HG02759 (cell line): ENCODE data around the gene DDX10.
"Not testable (repeated sequence)": the region's sequence is repeated elsewhere in the genome, so short reads cannot be mapped to it uniquely, and the experiment has no call there.

Source experiments
- ATAC-seq: cut with Tn5 transposase; IDR thresholded peaks from one replicate; pipeline ENCODE4 v1.9.1; 2021; ENCODE audit warnings: mild to moderate bottlenecking, moderate library complexity; ENCODE audit not compliant: unreplicated experiment

Gene DDX10

GRCh38 chr11:108766596-108767173, 101.8 kb downstream of the DDX10 start:
- no peak for ATAC-seq

GRCh38 chr11:108768370-108768769, 103.5 kb downstream of the DDX10 start:
- ATAC-seq: no peak

GRCh38 chr11:108768964-108769363, 104.1 kb downstream of the DDX10 start:
- ATAC-seq: no peak

DNA sequence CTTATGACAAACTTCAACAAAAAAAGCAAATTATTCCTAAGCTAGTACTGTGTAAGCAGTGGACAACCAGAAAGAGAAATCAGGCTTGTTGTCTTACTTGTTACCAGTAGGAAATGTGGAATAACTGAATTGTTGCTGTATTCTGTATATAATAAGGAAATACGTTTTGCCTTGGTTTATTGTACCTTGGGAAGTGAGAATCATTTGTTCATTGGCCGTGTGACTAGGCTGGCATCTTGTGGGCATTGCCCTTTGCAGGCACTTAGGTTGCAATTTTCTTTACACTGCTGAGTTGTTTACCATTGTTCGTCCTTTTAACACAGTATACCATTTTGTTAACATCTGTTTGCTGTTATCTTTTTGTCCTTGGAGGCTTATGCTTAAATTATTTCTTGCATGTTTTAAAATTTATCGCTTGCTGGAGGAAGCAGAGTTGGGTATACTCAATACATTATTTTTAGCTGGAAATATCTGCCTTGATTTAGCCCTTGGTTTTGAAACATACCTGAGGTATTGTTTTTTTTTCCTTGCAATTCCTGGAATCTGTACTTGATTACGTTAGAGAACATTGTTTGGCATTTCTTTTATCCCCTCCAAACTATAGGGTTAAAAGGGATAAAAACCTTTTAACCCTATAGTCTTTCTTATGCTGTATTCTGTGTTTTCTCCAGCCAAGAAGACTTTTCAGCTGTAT, 109.3 kb downstream of the DDX10 start:
- no peak for ATAC-seq

- ATAC-seq: no peak
Measured at GRCh38 chr11:108775324-108775723, 110.5 kb downstream of the DDX10 start.

DNA sequence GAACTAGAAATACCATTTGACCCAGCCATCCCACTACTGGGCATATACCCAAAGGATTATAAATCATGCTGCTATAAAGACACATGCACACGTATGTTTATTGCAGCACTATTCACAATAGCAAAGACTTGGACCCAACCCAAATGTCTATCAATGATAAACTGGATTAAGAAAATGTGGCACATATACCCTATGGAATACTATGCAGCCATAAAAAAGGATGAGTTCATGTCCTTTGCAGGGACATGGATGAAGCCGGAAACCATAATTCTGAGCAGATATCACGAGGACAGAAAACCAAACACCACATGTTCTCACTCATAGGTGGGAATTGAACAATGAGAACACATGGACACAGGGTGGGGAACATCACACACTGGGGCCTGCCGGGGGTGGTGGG, 114.3 kb downstream of the DDX10 start:
- ATAC-seq: not testable (repeated sequence)

DNA sequence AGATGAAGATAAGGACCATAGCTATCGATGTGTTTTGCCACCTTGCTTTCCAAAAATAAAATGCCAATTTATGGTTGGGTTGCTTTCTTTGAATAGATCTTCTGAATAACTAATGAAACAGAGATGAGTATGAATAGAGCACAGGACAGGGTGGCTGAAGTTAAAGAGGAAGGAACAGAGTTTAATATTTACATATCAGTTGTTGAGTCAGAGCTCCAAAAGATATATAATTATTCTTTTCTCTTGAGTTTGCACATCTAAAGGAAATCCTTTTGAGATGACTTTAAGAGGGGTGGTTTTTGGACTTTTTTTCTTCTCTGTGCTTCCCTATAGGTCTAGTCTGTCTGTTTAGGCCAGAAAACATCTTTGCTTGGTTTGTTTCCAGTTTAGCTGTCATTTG, 115.2 kb downstream of the DDX10 start:
- ATAC-seq: no peak

GRCh38 chr11:108781946-108782345, 117.1 kb downstream of the DDX10 start:
- no peak for ATAC-seq

GRCh38 chr11:108786281-108786990, 121.6 kb downstream of the DDX10 start:
- ATAC-seq: no peak

GRCh38 chr11:108787105-108787504, 122.2 kb downstream of the DDX10 start:
- ATAC-seq: no peak

- ATAC-seq: peak; percentile 56
Measured at GRCh38 chr11:108788565-108789199, 123.8 kb downstream of the DDX10 start.

DNA sequence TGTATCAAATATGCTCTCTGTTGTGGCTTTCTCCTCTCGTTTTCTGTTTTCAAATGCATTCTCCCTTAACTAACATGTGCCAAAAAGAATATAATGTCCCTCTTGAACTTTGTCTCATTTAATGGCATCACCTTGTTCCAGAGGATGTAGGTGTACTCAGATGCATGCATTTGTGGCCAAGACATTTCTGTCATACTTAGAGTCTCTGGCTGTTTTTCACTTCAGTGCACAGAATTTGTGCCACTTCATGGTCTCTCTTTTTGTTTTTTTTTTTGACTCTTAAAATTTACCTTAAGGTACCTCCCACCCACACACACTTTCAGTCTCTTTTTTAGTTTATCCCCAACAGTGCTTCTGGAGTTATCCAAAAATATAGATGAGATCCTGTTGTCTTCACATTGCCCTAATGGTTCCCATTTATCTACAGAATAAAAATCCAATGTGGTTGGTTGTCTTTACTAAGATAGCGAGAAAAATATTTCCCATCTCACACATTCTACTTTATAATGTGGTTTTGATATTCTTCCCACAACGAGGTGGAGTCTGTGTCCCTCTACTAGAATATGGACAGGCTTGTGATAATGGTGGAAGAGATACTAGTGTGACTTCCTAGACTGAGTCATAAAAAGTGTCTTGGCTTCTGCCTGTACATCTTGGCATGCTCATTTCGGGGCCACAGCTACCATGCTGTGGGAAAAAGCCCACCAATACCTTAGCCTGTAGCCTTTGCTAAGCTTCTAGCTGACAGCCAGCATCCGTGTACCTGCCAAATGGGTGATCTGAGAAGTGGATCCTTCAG, 125.8 kb downstream of the DDX10 start:
- ATAC-seq: peak; percentile 54

- no peak for ATAC-seq
Measured at GRCh38 chr11:108793138-108793537, 128.3 kb downstream of the DDX10 start.

DNA sequence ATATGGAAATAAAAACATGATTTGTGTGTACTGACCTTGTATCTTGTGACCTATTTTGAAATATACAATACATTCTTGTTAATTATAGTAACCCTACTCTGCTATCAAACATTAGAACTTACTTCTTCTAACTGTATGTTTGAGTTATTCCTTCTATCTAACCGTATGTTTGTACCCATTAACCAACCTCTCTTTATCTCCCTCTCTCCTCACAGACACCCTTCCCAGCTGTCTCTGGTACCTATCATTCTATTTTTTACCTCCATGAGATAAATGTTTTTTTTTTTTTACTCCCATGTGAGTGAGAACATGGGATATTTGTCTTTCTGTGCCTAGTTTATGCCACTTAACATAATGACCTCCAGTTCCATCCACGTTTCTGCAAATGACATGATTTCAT, 128.7 kb downstream of the DDX10 start:
- ATAC-seq: no peak

DNA sequence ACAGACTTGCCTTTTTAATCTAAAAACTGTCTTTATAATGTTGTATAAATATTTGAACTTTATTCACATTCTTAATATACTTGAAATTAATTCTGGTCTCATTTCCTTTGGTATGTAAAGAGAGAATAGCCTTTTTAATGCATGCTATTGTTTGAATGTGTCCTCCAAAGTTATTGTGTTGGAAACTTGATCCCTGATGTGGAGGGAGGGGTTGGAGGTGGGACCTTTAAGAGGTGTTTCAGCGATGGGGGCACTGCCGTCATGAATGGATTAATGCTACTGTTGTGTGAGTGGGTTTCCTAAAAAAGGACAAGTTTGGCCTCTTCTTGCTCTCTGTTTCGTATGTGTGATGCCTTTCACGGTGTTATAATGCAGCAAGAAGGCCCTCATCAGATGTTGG, 131.7 kb downstream of the DDX10 start:
- no peak for ATAC-seq

- no peak for ATAC-seq
Measured at GRCh38 chr11:108797578-108798100, 132.8 kb downstream of the DDX10 start.

DNA sequence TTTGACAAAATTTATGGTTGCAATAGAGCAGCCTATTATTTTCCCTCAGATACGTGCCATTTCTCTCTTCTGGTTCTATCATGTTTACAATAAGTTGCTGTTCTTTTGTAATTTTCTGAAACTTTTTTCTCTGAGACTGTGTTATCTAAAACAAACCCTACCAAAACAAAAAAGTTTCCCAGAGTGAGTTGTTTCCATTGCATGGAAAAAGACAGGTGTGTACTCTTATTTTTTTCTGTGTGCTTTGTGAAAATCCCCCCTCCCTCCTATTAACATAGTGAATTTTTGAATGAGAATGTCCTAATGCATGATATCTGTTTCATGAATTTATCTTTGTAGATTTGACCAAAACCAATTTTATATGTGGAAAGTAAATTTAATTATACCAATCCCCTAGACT, 137.6 kb downstream of the DDX10 start:
- ATAC-seq: no peak

DNA sequence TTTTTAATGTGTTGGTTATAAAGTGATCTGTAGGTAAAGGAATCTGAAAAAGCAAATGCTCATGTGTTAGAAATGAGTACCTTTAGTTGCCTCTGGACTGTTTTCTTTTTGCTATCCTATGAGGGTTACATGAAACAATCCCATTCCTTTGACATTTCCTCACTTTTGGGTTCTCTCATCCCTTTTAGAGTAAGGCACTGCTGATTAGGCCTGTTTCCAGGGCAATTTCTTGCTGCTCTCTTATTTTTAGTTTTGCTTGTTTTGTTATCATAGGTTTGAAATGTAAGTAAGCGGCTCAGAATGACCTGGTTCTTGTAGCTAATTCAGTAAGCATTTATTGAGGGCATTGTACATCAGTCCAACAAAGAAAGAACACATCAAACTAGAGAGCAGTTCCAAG, 138.9 kb downstream of the DDX10 start:
- no peak for ATAC-seq

DNA sequence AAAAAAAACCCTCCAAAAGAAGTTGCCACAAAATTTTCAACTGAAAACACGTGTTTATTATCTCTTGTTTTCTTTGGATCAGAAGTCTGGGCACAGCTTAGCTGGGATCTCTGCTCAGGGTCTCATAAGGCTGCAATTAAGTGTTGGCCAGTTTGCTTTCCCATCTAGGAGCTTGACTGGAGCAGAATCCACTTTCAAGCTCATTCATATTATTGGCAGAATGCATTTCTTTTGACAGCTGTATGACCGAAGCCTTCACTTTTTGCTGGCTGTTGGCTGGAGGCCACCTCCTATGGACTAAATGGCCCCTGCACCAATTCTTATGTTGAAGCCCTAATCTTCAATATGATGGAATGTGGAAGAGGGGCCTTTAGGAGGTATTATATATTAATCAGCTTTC, 139.6 kb downstream of the DDX10 start:
- ATAC-seq: no peak

DNA sequence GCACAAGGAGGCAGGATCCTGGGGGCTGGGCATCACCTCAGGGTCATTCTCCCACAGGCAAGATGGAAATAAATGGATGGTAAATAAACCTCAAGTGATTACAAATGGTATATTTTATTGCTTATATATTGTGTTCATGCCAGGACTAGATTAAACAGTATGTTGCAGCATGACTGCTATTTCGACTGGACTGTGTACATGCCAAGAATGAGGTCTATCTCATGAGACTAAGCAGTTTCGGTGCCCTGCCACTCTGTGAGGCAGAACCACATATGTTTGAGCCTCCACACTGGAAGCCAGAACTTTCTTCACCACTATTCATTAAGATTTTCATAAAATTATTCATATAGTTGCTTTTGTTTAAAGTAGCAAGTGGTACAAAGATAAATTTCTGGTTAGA, 140.2 kb downstream of the DDX10 start:
- ATAC-seq: no peak

DNA sequence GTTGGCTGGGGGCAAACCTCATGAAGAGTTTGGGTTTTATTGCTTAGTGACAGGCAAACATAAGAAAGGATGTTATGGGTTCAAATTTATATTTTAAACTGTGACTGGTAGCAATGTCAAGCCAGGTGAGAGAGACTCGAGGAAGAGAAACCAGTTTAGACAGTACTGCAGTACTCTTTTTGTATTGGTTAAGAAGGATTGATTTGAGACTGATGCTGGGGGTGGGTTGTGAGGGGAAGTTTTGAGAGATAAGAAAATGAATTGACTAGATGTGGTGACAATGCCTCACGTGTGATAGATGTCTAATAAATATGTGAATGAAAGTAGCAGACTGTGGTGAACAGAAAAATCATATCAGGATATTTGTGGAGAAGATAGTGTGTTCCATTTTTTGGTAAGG, 142.4 kb downstream of the DDX10 start:
- no peak for ATAC-seq
